NT2/D1 (cell line): Measurements from ENCODE around the gene QKI.

ENCODE experiments used
- DNase-seq: peaks from one replicate; pipeline ENCODE4 v3.0.0-alpha.2; 2011; ENCODE audit warnings: low read depth, low spot score
- H3K27me3 ChIP-seq: 2 replicates; pipeline ENCODE4 v1.6.0; 2011; ENCODE audit warnings: mild to moderate bottlenecking; ENCODE audit not compliant: insufficient read length, insufficient read depth
- H3K36me3 ChIP-seq: 2 replicates; pipeline ENCODE4 v1.6.1; 2011; ENCODE audit warnings: mild to moderate bottlenecking, low read length, mixed read lengths; ENCODE audit not compliant: insufficient read depth, insufficient read length
- H3K4me1 ChIP-seq: 2 replicates; pipeline ENCODE4 v1.5.1; 2011; ENCODE audit not compliant: insufficient read depth, insufficient read length
- H3K4me3 ChIP-seq: 2 replicates; pipeline ENCODE4 v1.5.1; 2011; ENCODE audit warnings: low read depth; ENCODE audit not compliant: insufficient read length
- H3K9ac ChIP-seq: 2 replicates; pipeline ENCODE4 v1.6.0; 2011; ENCODE audit warnings: low read depth; ENCODE audit not compliant: insufficient read length
- H3K9me3 ChIP-seq: 2 replicates; pipeline ENCODE4 v1.5.1; 2011; ENCODE audit warnings: mild to moderate bottlenecking, low read length; ENCODE audit not compliant: insufficient read depth
- SUZ12 ChIP-seq: IDR thresholded peaks from 2 replicates; pipeline ENCODE4 v1.6.1; 2011; ENCODE audit not compliant: insufficient read length, insufficient read depth; ENCODE audit errors: extremely low read depth
- YY1 ChIP-seq: IDR thresholded peaks from 2 replicates; pipeline ENCODE4 v1.6.1; 2011; ENCODE audit not compliant: insufficient read length, insufficient read depth
- ZNF274 ChIP-seq: IDR thresholded peaks from 2 replicates; pipeline ENCODE4 v1.6.1; 2011; ENCODE audit warnings: mild to moderate bottlenecking, low read depth, low read length

The QKI gene

GRCh38 chr6:163525926-163526325, 111.4 kb downstream of the QKI start:
- no peaks in the 10 kb centered on the region for H3K9me3 ChIP-seq
- DNase-seq = no peak
- no peaks in the 10 kb centered on the region for H3K27me3 ChIP-seq
- peaks cover 3% of the 10 kb centered on the region for H3K36me3 ChIP-seq
- no peak overlapping the region for H3K4me3 ChIP-seq
- no peak overlapping the region for H3K9ac ChIP-seq
- TF ChIP-seq ZNF274 (no peak), SUZ12 (no peak)
- H3K4me1 ChIP-seq = no peaks in the 10 kb centered on the region

GRCh38 chr6:163526346-163526745, 111.8 kb downstream of the QKI start:
- Histone ChIP-seq H3K9me3 (no peaks in the 10 kb centered on the region), H3K4me1 (no peaks in the 10 kb centered on the region), H3K4me3 (no peak overlapping the region), H3K27me3 (no peaks in the 10 kb centered on the region), H3K36me3 (peaks cover 3% of the 10 kb centered on the region), H3K9ac (no peak overlapping the region)
- DNase-seq = no peak
- TF ChIP-seq YY1 (no peak), ZNF274 (no peak), SUZ12 (no peak)

GRCh38 chr6:163527291-163527690, 112.8 kb downstream of the QKI start:
- no peak for TF ChIP-seq YY1
- no peak for TF ChIP-seq ZNF274
- TF ChIP-seq SUZ12 = no peak
- no peak overlapping the region for H3K9ac ChIP-seq
- H3K4me3 ChIP-seq = no peak overlapping the region
- peaks cover 3% of the 10 kb centered on the region for H3K36me3 ChIP-seq
- H3K27me3 ChIP-seq = no peaks in the 10 kb centered on the region
- no peak for DNase-seq
- H3K4me1 ChIP-seq = no peaks in the 10 kb centered on the region
- no peaks in the 10 kb centered on the region for H3K9me3 ChIP-seq

GRCh38 chr6:163529605-163530004, 115.1 kb downstream of the QKI start:
- Histone ChIP-seq H3K4me1 (no peaks in the 10 kb centered on the region), H3K36me3 (no peaks in the 10 kb centered on the region)

GRCh38 chr6:163530406-163530805, 115.9 kb downstream of the QKI start:
- no peak for DNase-seq
- Histone ChIP-seq H3K9me3 (no peaks in the 10 kb centered on the region), H3K27me3 (no peaks in the 10 kb centered on the region), H3K36me3 (no peaks in the 10 kb centered on the region), H3K4me3 (no peak overlapping the region), H3K4me1 (no peaks in the 10 kb centered on the region), H3K9ac (no peak overlapping the region)
- TF ChIP-seq ZNF274 (no peak), SUZ12 (no peak), YY1 (no peak)

More at GRCh38 chr6:163529605-163530004, 115.1 kb downstream of the QKI start:
- Histone ChIP-seq H3K27me3 (no peaks in the 10 kb centered on the region), H3K4me3 (no peak overlapping the region), H3K9ac (no peak overlapping the region), H3K9me3 (no peaks in the 10 kb centered on the region)
- TF ChIP-seq YY1 (no peak), ZNF274 (no peak), SUZ12 (no peak)
- DNase-seq = no peak

GRCh38 chr6:163531122-163531521, 116.6 kb downstream of the QKI start:
- no peak for DNase-seq
- H3K27me3 ChIP-seq = no peaks in the 10 kb centered on the region
- H3K4me1 ChIP-seq = no peaks in the 10 kb centered on the region

GRCh38 chr6:163532526-163533078, 118.1 kb downstream of the QKI start:
- Histone ChIP-seq H3K4me3 (no peak overlapping the region), H3K9me3 (no peaks in the 10 kb centered on the region), H3K27me3 (no peaks in the 10 kb centered on the region), H3K9ac (no peak overlapping the region), H3K36me3 (peaks cover 9% of the 10 kb centered on the region), H3K4me1 (no peaks in the 10 kb centered on the region)
- no peak for TF ChIP-seq ZNF274
- TF ChIP-seq SUZ12 = no peak
- TF ChIP-seq YY1 = no peak
- DNase-seq = no peak

More at GRCh38 chr6:163531122-163531521, 116.6 kb downstream of the QKI start:
- no peak overlapping the region for H3K4me3 ChIP-seq
- no peak for TF ChIP-seq SUZ12
- TF ChIP-seq ZNF274 = no peak
- no peak for TF ChIP-seq YY1
- H3K9ac ChIP-seq = no peak overlapping the region
- H3K9me3 ChIP-seq = no peaks in the 10 kb centered on the region
- H3K36me3 ChIP-seq = peaks cover 2% of the 10 kb centered on the region
